Urothelium cell line (cell line): ENCODE measurements around the gene STAT2.
"Not testable (repeated sequence)": the region's sequence is repeated elsewhere in the genome, so short reads cannot be mapped to it uniquely, and the experiment has no call there.

Source experiments
- DNase-seq: peaks from one replicate; pipeline ENCODE4 v3.0.0; 2011; ENCODE audit warnings: low spot score, mixed read lengths
- FAIRE-seq: peaks from 2 replicates; lab custom pipeline; 2011; peaks lifted over from hg19 to GRCh38; lab: Jason Lieb, UNC

The STAT2 gene

GRCh38 chr12:56362130-56363059, 2.5 kb upstream of the STAT2 start, which contains the start of gene APOF:
TSS of gene APOF (minus strand) at chr12:56362857. CDS start at chr12:56362745, 112 bp downstream.
- no peak for FAIRE-seq
- no peak for DNase-seq

GRCh38 chr12:56361487-56362129, 1.7 kb upstream of the STAT2 start:
- DNase-seq, result no peak

GRCh38 chr12:56358836-56359532, 923 bp downstream of the STAT2 start:
- FAIRE-seq, result no peak
- DNase-seq, result no peak

More at GRCh38 chr12:56361487-56362129, 1.7 kb upstream of the STAT2 start:
- FAIRE-seq, result no peak

- no peak for FAIRE-seq
These were observed 8.6 kb downstream of the STAT2 start for GRCh38 chr12:56351325-56351724.

GRCh38 chr12:56350662-56351061, 9.2 kb downstream of the STAT2 start:
- DNase-seq, result no peak
- FAIRE-seq, result no peak

More at GRCh38 chr12:56351325-56351724, 8.6 kb downstream of the STAT2 start:
- DNase-seq, result no peak

GRCh38 chr12:56348776-56349175, 11.1 kb downstream of the STAT2 start:
- DNase-seq (no peak), FAIRE-seq (no peak)

- FAIRE-seq, DNase-seq: not testable (repeated sequence)
These were observed 12.7 kb downstream of the STAT2 start for GRCh38 chr12:56347255-56347654.

- no peak for FAIRE-seq
- no peak for DNase-seq
These were observed 13.2 kb downstream of the STAT2 start for GRCh38 chr12:56346675-56347074.

GRCh38 chr12:56342290-56342689, 17.6 kb downstream of the STAT2 start:
- FAIRE-seq, DNase-seq: not testable (repeated sequence)

- FAIRE-seq, result no peak
- DNase-seq, result no peak
These were observed 18.3 kb downstream of the STAT2 start for GRCh38 chr12:56341616-56342015.

GRCh38 chr12:56339158-56339422, 20.8 kb downstream of the STAT2 start:
- no peak for FAIRE-seq

GRCh38 chr12:56338308-56339157, 21.4 kb downstream of the STAT2 start, which contains the start of gene IL23A:
TSS of gene IL23A (plus strand) at chr12:56338884. CDS start at chr12:56339045, 161 bp downstream.
- peak; percentile 39 for DNase-seq
- no peak for FAIRE-seq

More at GRCh38 chr12:56339158-56339422, 20.8 kb downstream of the STAT2 start:
- no peak for DNase-seq

- DNase-seq (no peak), FAIRE-seq (no peak)
These were observed 22.1 kb downstream of the STAT2 start for GRCh38 chr12:56337753-56338251.

- no peak for DNase-seq
- FAIRE-seq, result no peak
These were observed 23.3 kb downstream of the STAT2 start for GRCh38 chr12:56336361-56337167.

GRCh38 chr12:56335527-56335926, 24.4 kb downstream of the STAT2 start:
- not testable (repeated sequence) for FAIRE-seq, DNase-seq

GRCh38 chr12:56334490-56334793, 25.5 kb downstream of the STAT2 start:
- DNase-seq, result no peak
- FAIRE-seq, result no peak

GRCh38 chr12:56333679-56334489, 26.0 kb downstream of the STAT2 start, which contains the start of gene PAN2:
TSS of gene PAN2 (minus strand) at chr12:56334000. CDS start at chr12:56333094, 906 bp downstream.
- no peak for FAIRE-seq
- peak; percentile 99 for DNase-seq

- FAIRE-seq (no peak), DNase-seq (no peak)
These were observed 26.7 kb downstream of the STAT2 start for GRCh38 chr12:56333197-56333678.
